MG63 (cell line): Measurements from ENCODE around the gene FNDC10. TPM values are rescaled to one million over a fixed set of nuclear protein-coding genes. Genes with fewer than 3 reads are reported as not detected.
A peak's percentile ranks its signal among the peaks of the same experiment; 100 is the strongest.

Source experiments
- DNase-seq: peaks from one replicate; pipeline ENCODE4 v3.0.0-alpha.2; 2020
- H3K27me3 ChIP-seq: fragments of 250-450 bp; sonication (Bioruptor Pico); 2 replicates; pipeline ENCODE4 v1.5.1; 2020; ENCODE audit warnings: mild to moderate bottlenecking, moderate library complexity
- H3K36me3 ChIP-seq: fragments of 250-450 bp; sonication (Bioruptor Pico); 2 replicates; pipeline ENCODE4 v1.5.1; 2020; ENCODE audit warnings: mild to moderate bottlenecking, moderate library complexity
- H3K4me3 ChIP-seq: fragments of 250-450 bp; sonication (Bioruptor Pico); 2 replicates; pipeline ENCODE4 v1.5.1; 2020; ENCODE audit warnings: mild to moderate bottlenecking, moderate library complexity
- H3K9me3 ChIP-seq: fragments of 250-450 bp; sonication (Bioruptor Pico); 2 replicates; pipeline ENCODE4 v1.5.1; 2020; ENCODE audit warnings: mild to moderate bottlenecking, moderate library complexity
- total RNA-seq: library from RNA; depleted of rRNA; stranded (reverse); fragments of >200 nt; shearing (Covaris generic); gene quantifications from 2 replicates; pipeline ENCODE4 v1.2.3, GENCODE V29; 2014; ENCODE audit warnings: low replicate concordance

The FNDC10 gene
- total RNA-seq, 1 experiment from 2014 or later = 8.7 TPM

GRCh38 chr1:1621173-1622009 is 21.5 kb upstream of the FNDC10 start:
- peaks cover 6% of the 10 kb centered on the region for H3K36me3 ChIP-seq
- DNase-seq = no peak
- no peaks in the 10 kb centered on the region for H3K27me3 ChIP-seq
- H3K4me3 ChIP-seq = no peak overlapping the region
- H3K9me3 ChIP-seq = no peaks in the 10 kb centered on the region

- H3K36me3 ChIP-seq = peaks cover 6% of the 10 kb centered on the region
- H3K9me3 ChIP-seq = no peaks in the 10 kb centered on the region
- H3K27me3 ChIP-seq = no peaks in the 10 kb centered on the region
- no peak for DNase-seq
- H3K4me3 ChIP-seq = no peak overlapping the region
Observed at GRCh38 chr1:1620433-1621139, 20.7 kb upstream of the FNDC10 start.

GRCh38 chr1:1619917-1620361 is 20.0 kb upstream of the FNDC10 start:
- H3K36me3 ChIP-seq = peaks cover 6% of the 10 kb centered on the region
- DNase-seq = no peak
- H3K9me3 ChIP-seq = no peaks in the 10 kb centered on the region
- H3K4me3 ChIP-seq = no peak overlapping the region
- H3K27me3 ChIP-seq = no peaks in the 10 kb centered on the region

GRCh38 chr1:1618396-1619068 is 18.6 kb upstream of the FNDC10 start:
- no peak for DNase-seq
- peaks cover 8% of the 10 kb centered on the region for H3K36me3 ChIP-seq
- no peak overlapping the region for H3K4me3 ChIP-seq
- no peaks in the 10 kb centered on the region for H3K9me3 ChIP-seq
- no peaks in the 10 kb centered on the region for H3K27me3 ChIP-seq

GRCh38 chr1:1617925-1618324 is 18.0 kb upstream of the FNDC10 start:
- H3K4me3 ChIP-seq = no peak overlapping the region
- no peak for DNase-seq
- H3K36me3 ChIP-seq = peaks cover 8% of the 10 kb centered on the region
- H3K9me3 ChIP-seq = no peaks in the 10 kb centered on the region
- no peaks in the 10 kb centered on the region for H3K27me3 ChIP-seq

- peaks cover 8% of the 10 kb centered on the region for H3K36me3 ChIP-seq
- H3K27me3 ChIP-seq = no peaks in the 10 kb centered on the region
- no peaks in the 10 kb centered on the region for H3K9me3 ChIP-seq
- no peak overlapping the region for H3K4me3 ChIP-seq
- DNase-seq = no peak
Observed at GRCh38 chr1:1617516-1617915, 17.6 kb upstream of the FNDC10 start.

GRCh38 chr1:1616838-1617237 is 16.9 kb upstream of the FNDC10 start:
- peak overlapping the region; percentile 100 for H3K4me3 ChIP-seq
- no peaks in the 10 kb centered on the region for H3K9me3 ChIP-seq
- H3K36me3 ChIP-seq = peaks cover 8% of the 10 kb centered on the region
- no peaks in the 10 kb centered on the region for H3K27me3 ChIP-seq
- no peak for DNase-seq

GRCh38 chr1:1616045-1616790 is 16.3 kb upstream of the FNDC10 start:
- no peaks in the 10 kb centered on the region for H3K9me3 ChIP-seq
- peak overlapping the region; percentile 100 for H3K4me3 ChIP-seq
- H3K27me3 ChIP-seq = no peaks in the 10 kb centered on the region
- DNase-seq = peak; percentile 49
- peaks cover 8% of the 10 kb centered on the region for H3K36me3 ChIP-seq

- Histone ChIP-seq H3K4me3 (peak within 1 kb of the TSS; percentile 100), H3K36me3 (peaks cover 8% of the 10 kb centered on the region), H3K27me3 (no peaks in the 10 kb centered on the region), H3K9me3 (no peaks in the 10 kb centered on the region)
- peak; percentile 93 for DNase-seq
Observed at GRCh38 chr1:1615256-1616044, 15.5 kb upstream of the FNDC10 start, which contains the start of gene MIB2. MIB2 (plus strand) TSS chr1:1615500; CDS start chr1:1623453, 7,953 bp downstream.

GRCh38 chr1:1614954-1615255 is 15.0 kb upstream of the FNDC10 start:
- Histone ChIP-seq H3K4me3 (peak overlapping the region; percentile 100), H3K27me3 (no peaks in the 10 kb centered on the region), H3K9me3 (no peaks in the 10 kb centered on the region), H3K36me3 (peaks cover 8% of the 10 kb centered on the region)
- no peak for DNase-seq

- H3K36me3 ChIP-seq = peaks cover 8% of the 10 kb centered on the region
- H3K4me3 ChIP-seq = peak overlapping the region; percentile 100
- H3K9me3 ChIP-seq = no peaks in the 10 kb centered on the region
- no peak for DNase-seq
- H3K27me3 ChIP-seq = no peaks in the 10 kb centered on the region
Observed at GRCh38 chr1:1614204-1614953, 14.4 kb upstream of the FNDC10 start.

- Histone ChIP-seq H3K27me3 (no peaks in the 10 kb centered on the region), H3K36me3 (peaks cover 8% of the 10 kb centered on the region)
Observed at GRCh38 chr1:1613509-1614082, 13.7 kb upstream of the FNDC10 start.

GRCh38 chr1:1612104-1612400 is 12.1 kb upstream of the FNDC10 start:
- H3K4me3 ChIP-seq = no peak overlapping the region
- H3K36me3 ChIP-seq = peaks cover 2% of the 10 kb centered on the region
- H3K9me3 ChIP-seq = no peaks in the 10 kb centered on the region
- no peaks in the 10 kb centered on the region for H3K27me3 ChIP-seq
- no peak for DNase-seq

More at GRCh38 chr1:1613509-1614082, 13.7 kb upstream of the FNDC10 start:
- no peaks in the 10 kb centered on the region for H3K9me3 ChIP-seq
- no peak for DNase-seq
- no peak overlapping the region for H3K4me3 ChIP-seq

GRCh38 chr1:1610796-1611195 is 10.9 kb upstream of the FNDC10 start:
- H3K9me3 ChIP-seq = no peaks in the 10 kb centered on the region
- DNase-seq = no peak
- H3K4me3 ChIP-seq = no peak overlapping the region

GRCh38 chr1:1609822-1610485 is 10.0 kb upstream of the FNDC10 start:
- Histone ChIP-seq H3K36me3 (0 out of 2 replicates have a peak, but pooled peaks cover 2% of the 10 kb centered on the region), H3K4me3 (no peak overlapping the region), H3K9me3 (no peaks in the 10 kb centered on the region), H3K27me3 (no peaks in the 10 kb centered on the region)
- no peak for DNase-seq

More at GRCh38 chr1:1610796-1611195, 10.9 kb upstream of the FNDC10 start:
- H3K36me3 ChIP-seq = peaks cover 2% of the 10 kb centered on the region; the same call in 1 of the 2 replicates
- no peaks in the 10 kb centered on the region for H3K27me3 ChIP-seq
